NB4 (cell line): ENCODE data around the gene HOXA6.

Source experiments
- DNase-seq: peaks from one replicate; pipeline ENCODE4 v3.0.0; 2010; ENCODE audit warnings: low read depth
- H3K4me3 ChIP-seq: one replicate; pipeline ENCODE4 v1.5.1; 2011; ENCODE audit warnings: mild to moderate bottlenecking, low read depth, low read length, moderate library complexity
- MYC ChIP-seq: IDR thresholded peaks from 2 replicates; pipeline ENCODE4 v1.6.1; 2011; ENCODE audit warnings: low read depth, low read length
- POLR2A ChIP-seq: IDR thresholded peaks from 2 replicates; pipeline ENCODE4 v1.6.1; 2011; ENCODE audit warnings: mild to moderate bottlenecking; ENCODE audit not compliant: insufficient read length; ENCODE audit errors: extremely low read depth
- TF ChIP-seq, protein P1 (sequence below): IDR thresholded peaks from 2 replicates; pipeline ENCODE4 v1.6.1; 2011; ENCODE audit warnings: low read depth, low read length
- TF ChIP-seq, protein P2 (sequence below): IDR thresholded peaks from one replicate; pipeline ENCODE4 v1.5.1; 2012; ENCODE audit warnings: low read depth, low read length

Gene HOXA6

DNA sequence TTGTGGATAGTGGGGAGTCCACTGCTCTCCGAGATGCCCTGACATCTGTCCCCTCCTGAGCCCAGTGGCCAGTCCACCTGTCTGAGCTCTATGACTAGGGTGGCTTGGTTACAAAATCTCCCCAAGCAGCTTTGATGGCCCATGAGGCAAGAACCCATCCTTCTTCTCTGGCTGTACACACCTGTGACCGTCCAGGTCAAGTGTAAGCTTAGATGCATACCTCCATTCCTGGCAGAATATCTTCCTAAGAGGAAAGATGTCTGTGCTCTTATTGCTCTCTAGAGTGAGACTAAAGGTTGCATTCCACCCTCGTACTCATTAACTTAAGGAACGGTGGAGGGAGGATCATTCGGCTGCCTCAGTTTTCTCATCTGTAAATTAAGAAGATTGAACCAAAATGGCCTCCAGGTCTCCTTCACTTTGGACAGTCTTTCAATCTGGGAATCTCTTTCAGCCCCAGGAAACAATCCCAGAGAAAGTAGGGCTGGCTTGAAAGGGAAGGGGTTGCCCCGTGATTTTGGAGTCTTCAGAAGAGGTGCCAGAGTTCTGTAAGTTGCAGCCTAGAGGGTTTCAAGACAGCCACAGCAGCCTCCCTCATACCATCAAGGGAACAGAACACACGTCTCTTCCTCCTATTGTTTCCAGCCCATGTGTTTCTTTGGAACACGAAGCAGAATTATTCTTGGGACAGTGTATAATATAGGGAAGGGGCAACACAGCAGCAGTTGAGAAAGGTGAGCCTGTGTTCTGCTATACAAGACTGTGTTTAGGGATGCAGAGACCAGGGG lies 22.5 kb downstream of the HOXA6 start:
- TF ChIP-seq, protein P1, sequence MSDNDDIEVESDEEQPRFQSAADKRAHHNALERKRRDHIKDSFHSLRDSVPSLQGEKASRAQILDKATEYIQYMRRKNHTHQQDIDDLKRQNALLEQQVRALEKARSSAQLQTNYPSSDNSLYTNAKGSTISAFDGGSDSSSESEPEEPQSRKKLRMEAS, result no peak
- TF ChIP-seq, protein P2, sequence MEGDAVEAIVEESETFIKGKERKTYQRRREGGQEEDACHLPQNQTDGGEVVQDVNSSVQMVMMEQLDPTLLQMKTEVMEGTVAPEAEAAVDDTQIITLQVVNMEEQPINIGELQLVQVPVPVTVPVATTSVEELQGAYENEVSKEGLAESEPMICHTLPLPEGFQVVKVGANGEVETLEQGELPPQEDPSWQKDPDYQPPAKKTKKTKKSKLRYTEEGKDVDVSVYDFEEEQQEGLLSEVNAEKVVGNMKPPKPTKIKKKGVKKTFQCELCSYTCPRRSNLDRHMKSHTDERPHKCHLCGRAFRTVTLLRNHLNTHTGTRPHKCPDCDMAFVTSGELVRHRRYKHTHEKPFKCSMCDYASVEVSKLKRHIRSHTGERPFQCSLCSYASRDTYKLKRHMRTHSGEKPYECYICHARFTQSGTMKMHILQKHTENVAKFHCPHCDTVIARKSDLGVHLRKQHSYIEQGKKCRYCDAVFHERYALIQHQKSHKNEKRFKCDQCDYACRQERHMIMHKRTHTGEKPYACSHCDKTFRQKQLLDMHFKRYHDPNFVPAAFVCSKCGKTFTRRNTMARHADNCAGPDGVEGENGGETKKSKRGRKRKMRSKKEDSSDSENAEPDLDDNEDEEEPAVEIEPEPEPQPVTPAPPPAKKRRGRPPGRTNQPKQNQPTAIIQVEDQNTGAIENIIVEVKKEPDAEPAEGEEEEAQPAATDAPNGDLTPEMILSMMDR, result no peak
- TF ChIP-seq MYC (no peak), POLR2A (no peak)
- no peak for DNase-seq
- H3K4me3 ChIP-seq, result no peak overlapping the region

DNA sequence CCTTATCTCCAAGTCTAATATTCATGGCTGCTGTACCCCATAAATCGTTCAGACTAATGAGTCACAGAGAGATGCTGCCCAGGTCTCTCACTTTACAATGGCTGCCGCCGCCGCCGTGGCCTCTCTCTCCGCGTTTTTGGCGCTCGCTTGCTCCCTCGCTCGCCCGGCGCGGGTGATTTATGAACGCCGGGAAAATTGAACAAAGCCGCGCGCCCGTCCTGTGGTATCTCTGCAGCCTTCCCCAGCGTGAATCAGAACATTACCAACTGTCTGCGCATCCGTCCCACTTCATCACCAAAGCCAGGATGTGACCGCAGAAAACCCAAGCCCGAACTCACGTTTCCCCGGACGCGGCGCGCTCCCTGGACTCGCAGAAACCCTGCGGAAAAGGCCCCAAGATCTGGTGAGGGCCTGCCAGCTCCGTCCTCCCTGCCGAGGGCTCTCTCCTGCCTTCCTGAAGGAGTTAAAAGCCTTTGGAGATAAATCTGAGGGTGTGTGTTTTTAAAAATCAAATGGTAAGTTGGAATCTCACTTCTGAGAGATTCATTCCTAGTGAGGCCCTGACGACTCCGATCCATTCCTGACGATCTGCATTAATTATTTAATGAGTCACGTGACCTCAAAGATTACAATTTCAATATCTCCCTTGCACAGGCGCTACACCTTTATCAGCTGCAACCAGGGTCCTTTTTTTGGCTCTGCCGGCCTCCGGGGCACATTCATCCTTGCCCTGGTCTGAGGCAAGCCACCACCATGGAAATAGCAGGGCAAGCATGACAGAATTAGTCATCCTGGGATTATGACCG lies 23.3 kb downstream of the HOXA6 start:
- TF ChIP-seq POLR2A (no peak), MYC (no peak)
- TF ChIP-seq, protein P1, result no peak
- TF ChIP-seq, protein P2, result no peak
- DNase-seq, result no peak
- no peak overlapping the region for H3K4me3 ChIP-seq

DNA sequence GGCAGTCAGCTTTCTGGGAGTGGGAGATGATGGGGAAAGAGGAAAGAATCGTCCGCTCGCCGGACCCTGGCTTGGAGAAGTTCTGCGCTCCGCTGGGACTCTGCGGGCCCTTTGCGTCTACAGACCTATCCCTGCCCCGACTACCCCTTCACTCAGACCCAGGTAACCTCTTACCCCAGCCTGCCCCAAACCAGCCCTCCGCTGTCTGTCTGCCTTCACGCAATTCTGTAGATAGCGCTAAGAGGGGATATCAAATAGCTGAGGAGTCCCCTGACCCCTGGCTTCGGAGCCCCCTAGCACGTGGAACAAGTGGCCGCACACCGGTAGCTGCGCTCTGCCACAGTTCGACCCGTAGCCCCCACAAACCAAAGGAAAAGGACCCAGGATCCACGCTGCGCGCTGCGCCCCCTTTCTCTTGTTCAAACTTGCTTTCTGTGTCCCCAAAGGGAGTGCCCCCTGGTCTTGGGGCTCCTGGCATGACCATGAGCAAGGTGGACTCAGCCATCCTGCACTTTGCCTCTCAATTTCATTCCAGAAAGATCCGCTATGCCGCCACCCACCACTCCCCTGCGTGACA lies 24.0 kb downstream of the HOXA6 start:
- no peak for DNase-seq

DNA sequence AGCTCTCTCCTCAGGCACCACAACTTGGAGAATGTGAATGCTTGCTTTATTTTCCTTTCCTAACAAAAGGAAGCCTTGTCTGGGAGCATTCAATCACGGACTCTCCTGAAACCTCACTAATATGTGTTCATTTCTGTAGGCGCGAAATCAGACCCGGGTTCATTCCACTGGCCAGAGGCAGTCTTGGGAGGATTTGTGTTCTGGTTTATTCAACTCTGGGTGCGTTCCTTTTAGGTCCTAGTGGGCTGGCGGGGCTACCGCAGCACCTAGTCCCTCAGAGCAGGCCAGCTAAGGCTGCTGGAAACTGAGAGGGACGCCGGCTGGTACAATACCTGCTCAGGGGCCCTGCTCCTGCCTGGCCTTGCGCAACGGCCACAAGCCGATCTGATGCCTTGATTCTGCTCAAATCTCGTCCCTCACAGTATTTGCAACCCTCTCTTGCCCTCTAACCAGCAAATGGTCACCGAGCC lies 24.5 kb downstream of the HOXA6 start:
- DNase-seq, result no peak
- H3K4me3 ChIP-seq, result no peak overlapping the region
- TF ChIP-seq POLR2A (no peak), MYC (no peak)
- TF ChIP-seq, protein P1, result no peak
- TF ChIP-seq, protein P2, result no peak

More for the DNA sequence above, 24.0 kb downstream of the HOXA6 start:
- H3K4me3 ChIP-seq, result no peak overlapping the region
- TF ChIP-seq, protein P1, result no peak
- no peak for TF ChIP-seq POLR2A
- TF ChIP-seq, protein P2, result no peak
- no peak for TF ChIP-seq MYC

DNA sequence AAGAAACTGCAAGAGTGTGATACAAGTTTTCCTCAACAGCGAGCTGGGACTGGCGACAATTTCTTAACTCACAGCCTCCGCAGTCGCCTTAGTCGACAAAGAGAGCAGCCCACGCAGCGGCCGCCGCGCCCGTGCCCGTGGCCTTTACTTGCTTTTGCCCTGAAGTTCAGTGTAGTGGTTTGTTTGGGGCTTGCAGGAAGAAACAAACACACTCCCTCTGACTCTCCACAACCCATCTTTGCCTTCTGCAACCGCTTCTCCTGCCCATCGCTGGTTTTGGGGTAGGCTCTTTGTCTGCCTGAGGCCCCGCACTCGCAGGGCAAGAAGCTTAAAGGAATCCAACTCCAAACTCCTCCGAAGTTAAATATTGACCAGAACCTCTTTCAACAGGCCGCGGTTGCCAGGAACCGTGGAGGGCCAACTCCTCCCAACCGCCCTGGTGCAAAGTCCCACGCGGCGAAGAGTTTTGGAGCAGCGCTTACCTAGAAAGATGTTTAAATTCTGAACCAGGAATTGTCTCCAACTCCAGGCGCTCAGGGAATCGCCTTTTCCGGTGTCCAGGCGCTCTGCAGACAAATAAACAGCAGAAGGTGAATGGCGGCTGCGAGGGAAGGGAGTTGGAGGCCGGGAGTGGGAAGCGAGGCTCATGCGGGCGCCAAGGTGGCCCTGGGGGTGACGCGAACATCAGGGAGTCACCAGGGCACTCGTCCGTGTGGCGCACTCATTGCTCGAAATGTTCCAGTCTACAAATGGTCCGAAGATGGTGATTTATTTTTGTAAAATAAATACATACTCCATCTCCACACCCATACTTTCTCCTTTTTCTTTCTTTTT lies 25.3 kb downstream of the HOXA6 start:
- DNase-seq, result no peak
- TF ChIP-seq POLR2A (no peak), MYC (no peak)
- TF ChIP-seq, protein P2, result no peak
- TF ChIP-seq, protein P1, result no peak
- no peak overlapping the region for H3K4me3 ChIP-seq
